GOT3 (cell line): Measurements from ENCODE around the gene TFAP2A.

Source experiments
- DNase-seq: peaks from one replicate; lab custom pipeline; 2025; ENCODE audit warnings: mixed read lengths; lab: John Stamatoyannopoulos, UW

TFAP2A gene

GRCh38 chr6:10414756-10415616 is at the start of gene TFAP2A:
TSS of gene TFAP2A (minus strand) at chr6:10415074. CDS start at chr6:10414991, 83 bp downstream.
- no peak for DNase-seq

GRCh38 chr6:10463491-10464481 is 48.9 kb upstream of the TFAP2A start:
- DNase-seq = no peak

GRCh38 chr6:10463040-10463439 is 48.2 kb upstream of the TFAP2A start:
- no peak for DNase-seq

- no peak for DNase-seq
Observed at GRCh38 chr6:10461850-10462249, 47.0 kb upstream of the TFAP2A start.

- DNase-seq = no peak
Observed at GRCh38 chr6:10460096-10460495, 45.2 kb upstream of the TFAP2A start.

GRCh38 chr6:10458287-10458686 is 43.4 kb upstream of the TFAP2A start:
- no peak for DNase-seq

GRCh38 chr6:10453596-10453995 is 38.7 kb upstream of the TFAP2A start:
- DNase-seq = no peak

- DNase-seq = peak; percentile 59
Observed at GRCh38 chr6:10451828-10452509, 37.1 kb upstream of the TFAP2A start.

- DNase-seq = no peak
Observed at GRCh38 chr6:10451394-10451793, 36.5 kb upstream of the TFAP2A start.

GRCh38 chr6:10449751-10450150 is 34.9 kb upstream of the TFAP2A start:
- DNase-seq = no peak

GRCh38 chr6:10448096-10448495 is 33.2 kb upstream of the TFAP2A start:
- no peak for DNase-seq

GRCh38 chr6:10446548-10446947 is 31.7 kb upstream of the TFAP2A start:
- DNase-seq = no peak

- DNase-seq = no peak
Observed at GRCh38 chr6:10441655-10442009, 26.8 kb upstream of the TFAP2A start.

- no peak for DNase-seq
Observed at GRCh38 chr6:10441004-10441654, 26.3 kb upstream of the TFAP2A start.

GRCh38 chr6:10437891-10438290 is 23.0 kb upstream of the TFAP2A start:
- DNase-seq = no peak

- DNase-seq = no peak
Observed at GRCh38 chr6:10434235-10434634, 19.4 kb upstream of the TFAP2A start.

GRCh38 chr6:10433322-10433721 is 18.4 kb upstream of the TFAP2A start:
- DNase-seq = no peak

- DNase-seq = no peak
Observed at GRCh38 chr6:10431423-10432164, 16.7 kb upstream of the TFAP2A start.

- DNase-seq = no peak
Observed at GRCh38 chr6:10429638-10430427, 15.0 kb upstream of the TFAP2A start.

GRCh38 chr6:10426781-10427279 is 12.0 kb upstream of the TFAP2A start:
- no peak for DNase-seq
